Sciatic nerve (tissue), 2 donors: ENCODE data around the gene ALOX5AP. TPM values are rescaled to one million over a fixed set of nuclear protein-coding genes. Genes with fewer than 3 reads are reported as not detected.
A peak's percentile ranks its signal among the peaks of the same experiment; 100 is the strongest.
"Not testable (repeated sequence)": the region's sequence is repeated elsewhere in the genome, so short reads cannot be mapped to it uniquely, and the experiment has no call there.

ENCODE experiments used
- ATAC-seq: fragments of 200-7000 bp; cut with Tn5 transposase; one replicate; pipeline ENCODE4 v1.9.1; 2020; ENCODE audit warnings: mild to moderate bottlenecking, moderate library complexity
- DNase-seq: peaks from one replicate; pipeline ENCODE4 v3.0.0-alpha.2; 2020; ENCODE audit warnings: low spot score
- intact Hi-C: fragments of 100-400 bp; cut with DNase I; formaldehyde crosslinking; loops from one replicate; pipeline ENCODE4 v1.14.2; 2022
- total RNA-seq: library from RNA; stranded (reverse); fragmentation: NEBNext Ultra II Directional; extraction: Animal tissue kit (Norgen Biotek cat#: 25700); gene quantifications from one replicate; pipeline ENCODE4 v1.2.1, GENCODE V29; 2021
- donor health status: DM: no; HTN: no; CAD: no.
- donor health status: DM: no; HTN: no; CAD: no.

ALOX5AP gene
- total RNA-seq, 1 donor from 2014 or later, result 21.8 TPM

DNA sequence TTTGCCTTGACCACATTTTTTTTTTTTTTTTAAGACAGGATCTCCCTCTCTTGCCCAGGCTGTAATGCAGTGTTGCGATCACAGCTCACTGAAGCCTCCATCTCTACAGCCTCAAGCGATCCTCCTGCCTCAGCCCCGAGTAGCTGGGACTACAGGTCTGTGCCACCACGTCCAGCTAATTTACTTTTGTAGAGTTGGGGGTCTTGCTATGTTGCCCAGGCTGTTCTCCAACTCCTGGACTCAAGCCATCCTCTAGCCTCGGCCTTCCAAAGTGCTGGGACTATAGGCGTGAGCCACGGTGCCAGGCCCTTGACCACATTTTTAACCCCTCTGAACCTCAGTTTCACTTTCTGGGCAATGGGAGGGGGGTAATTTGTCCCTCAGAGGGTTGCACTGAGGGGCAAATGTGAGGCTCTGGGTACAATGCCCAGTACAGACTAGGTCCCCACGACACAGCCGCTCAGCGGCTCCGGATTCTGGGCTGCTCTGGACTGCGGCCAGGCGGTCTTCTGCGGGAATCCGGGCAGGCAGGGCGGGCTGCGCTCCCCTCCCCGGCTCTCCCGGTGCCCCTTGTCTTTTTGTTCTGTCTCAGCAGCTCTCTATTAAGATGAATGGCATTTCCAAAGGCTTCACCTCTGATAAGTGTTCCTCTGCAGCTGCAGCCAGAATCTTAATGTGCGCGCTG, 3.8 kb upstream of the ALOX5AP start:
- no peak for DNase-seq
- intact Hi-C loops, result no loop called here
- ATAC-seq, result no peak

DNA sequence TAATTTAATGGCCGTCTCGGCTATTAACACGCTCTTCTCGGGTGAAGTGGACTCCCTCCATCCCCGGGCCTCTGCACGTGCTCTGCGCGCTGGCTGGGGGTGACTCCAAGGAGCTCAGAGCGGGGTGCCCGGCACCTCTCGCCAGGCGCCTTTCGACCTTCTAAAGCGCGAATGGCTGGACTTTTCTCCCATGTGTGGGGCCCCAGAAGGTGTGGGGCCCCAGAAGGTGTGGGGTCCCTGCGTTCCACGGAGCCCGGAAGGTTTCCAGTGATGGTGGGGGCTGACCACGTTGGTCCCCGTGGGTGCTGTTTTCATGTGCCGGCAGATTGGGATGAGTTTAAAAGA, 3.3 kb upstream of the ALOX5AP start:
- intact Hi-C loops, result no loop called here
- DNase-seq (no peak), ATAC-seq (no peak)

DNA sequence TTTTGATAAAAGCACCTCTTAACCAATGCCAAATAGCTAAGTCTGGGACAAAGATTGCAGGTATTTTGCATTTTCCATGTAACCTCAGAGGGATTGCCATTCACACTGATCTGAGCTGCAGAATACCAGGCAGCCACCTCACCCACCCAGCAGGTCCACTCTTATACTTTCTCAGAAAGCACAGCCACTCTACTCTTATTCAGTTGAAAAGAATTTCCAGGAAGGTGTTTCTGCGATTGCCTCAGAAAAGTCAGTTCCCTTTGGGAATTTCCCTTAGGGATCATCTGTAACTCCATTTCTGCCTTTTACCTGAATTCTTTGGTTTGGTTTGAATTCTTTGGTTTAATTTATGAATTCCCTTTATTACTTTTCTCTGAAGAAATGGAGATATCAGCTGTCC, 904 bp upstream of the ALOX5AP start:
- no peak for DNase-seq
- no peak for ATAC-seq
- intact Hi-C loops, result no loop called here

- no peak for ATAC-seq
- intact Hi-C loops, result no loop called here
- no peak for DNase-seq
Observed at GRCh38 chr13:30735872-30736175, 481 bp downstream of the ALOX5AP start.

- ATAC-seq, result no peak
- no peak for DNase-seq
- intact Hi-C loops, result no loop called here
Observed at GRCh38 chr13:30736461-30737320, 1.3 kb downstream of the ALOX5AP start.

DNA sequence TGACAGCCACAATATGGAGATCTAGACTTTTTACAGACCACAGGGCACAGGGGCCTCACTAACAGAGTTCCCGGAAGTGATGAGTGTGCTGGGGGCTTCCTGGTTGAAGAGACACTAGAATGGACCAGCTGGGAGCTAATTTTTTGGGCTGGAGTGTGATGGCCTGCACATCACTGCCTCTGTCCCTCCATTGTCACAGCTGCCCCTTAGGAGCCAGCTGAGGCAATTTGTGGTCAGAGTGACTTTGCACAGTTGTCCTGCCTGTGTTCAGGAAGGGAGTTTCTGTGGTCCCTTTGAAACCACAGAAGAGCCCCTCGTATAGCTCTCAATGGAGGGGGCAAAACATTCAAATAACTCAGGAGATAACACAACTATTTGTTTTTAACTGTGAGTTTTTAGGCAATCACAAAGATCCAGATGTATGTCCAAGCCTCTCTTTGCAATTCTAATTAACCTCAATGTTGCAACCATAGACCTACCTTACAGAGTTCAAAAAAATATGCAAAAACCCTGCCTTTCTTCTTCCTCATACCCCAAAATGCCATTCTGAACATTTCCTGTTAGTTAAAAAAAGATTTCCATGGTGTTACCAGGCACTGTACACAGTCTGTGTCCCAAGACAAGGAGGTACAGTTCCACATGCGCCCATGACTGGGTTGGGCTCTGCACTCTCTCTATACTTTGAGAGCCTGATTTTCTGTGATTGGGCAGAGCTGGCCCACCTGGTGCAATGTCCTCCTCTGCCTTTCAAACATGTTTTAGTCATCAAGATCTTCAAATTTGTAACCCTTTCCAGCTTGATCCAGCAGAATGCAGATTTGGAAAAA, 2.4 kb downstream of the ALOX5AP start:
- no peak for DNase-seq
- intact Hi-C loops, result no loop called here
- ATAC-seq, result no peak

DNA sequence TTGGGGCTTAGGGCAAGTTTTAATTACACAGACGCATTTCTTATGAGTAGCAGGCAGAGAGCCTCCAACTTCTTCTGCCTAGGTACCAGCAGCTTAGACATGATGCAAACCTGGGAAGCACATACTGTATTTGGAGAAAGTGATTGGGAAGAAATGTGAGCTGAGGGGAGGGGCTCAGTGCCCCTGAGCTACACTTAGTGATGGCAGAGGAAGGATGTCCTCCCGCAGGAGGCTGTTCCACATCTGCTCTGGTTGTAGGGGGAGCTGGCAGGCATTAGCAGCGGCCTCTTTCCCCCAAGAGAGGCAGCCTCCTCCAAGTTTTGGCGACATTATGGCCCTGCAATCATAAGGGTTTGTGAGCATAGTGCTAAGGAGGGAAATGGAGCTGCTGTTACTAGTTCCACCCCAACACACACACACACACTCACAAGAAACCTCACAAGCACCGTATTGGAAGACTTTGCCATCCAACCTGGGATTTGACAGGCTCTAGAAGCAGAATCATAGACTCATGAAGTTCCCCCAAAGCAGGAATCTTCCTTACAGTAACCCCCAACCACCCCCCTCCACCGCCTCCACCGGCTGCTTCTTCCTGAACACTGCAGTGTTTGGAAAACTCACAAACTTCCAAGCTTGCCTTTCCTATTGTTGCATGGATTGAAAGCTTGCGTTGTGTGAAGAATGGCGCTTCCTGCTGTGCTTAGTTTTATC, 3.3 kb downstream of the ALOX5AP start:
- DNase-seq, result no peak
- no peak for ATAC-seq
- intact Hi-C loops, result no loop called here

DNA sequence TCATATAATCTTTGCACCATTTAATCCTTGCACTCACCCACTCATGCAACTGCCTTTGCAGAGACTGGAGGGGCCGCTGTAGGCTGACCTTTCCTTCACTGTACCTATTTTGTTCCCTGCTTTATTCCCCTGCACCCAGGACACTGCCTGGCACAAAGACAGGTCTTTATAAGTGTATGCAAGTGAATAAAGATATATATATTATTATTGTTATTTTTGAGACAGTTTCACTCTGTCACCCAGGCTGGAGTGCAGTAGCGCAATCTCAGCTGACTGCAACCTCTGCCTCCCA, 3.8 kb downstream of the ALOX5AP start:
- intact Hi-C loops, result no loop called here
- DNase-seq (no peak), ATAC-seq (no peak)

GRCh38 chr13:30739761-30740642, 4.7 kb downstream of the ALOX5AP start:
- intact Hi-C loops, result no loop called here
- no peak for ATAC-seq
- no peak for DNase-seq

- ATAC-seq, result peak; percentile 2
- intact Hi-C loops, result no loop called here
- no peak for DNase-seq
Observed at GRCh38 chr13:30742901-30743300, 7.6 kb downstream of the ALOX5AP start.

- intact Hi-C loops, result no loop called here
- DNase-seq, result no peak
- ATAC-seq, result peak; percentile 80
Observed at GRCh38 chr13:30743319-30744055, 8.1 kb downstream of the ALOX5AP start.

DNA sequence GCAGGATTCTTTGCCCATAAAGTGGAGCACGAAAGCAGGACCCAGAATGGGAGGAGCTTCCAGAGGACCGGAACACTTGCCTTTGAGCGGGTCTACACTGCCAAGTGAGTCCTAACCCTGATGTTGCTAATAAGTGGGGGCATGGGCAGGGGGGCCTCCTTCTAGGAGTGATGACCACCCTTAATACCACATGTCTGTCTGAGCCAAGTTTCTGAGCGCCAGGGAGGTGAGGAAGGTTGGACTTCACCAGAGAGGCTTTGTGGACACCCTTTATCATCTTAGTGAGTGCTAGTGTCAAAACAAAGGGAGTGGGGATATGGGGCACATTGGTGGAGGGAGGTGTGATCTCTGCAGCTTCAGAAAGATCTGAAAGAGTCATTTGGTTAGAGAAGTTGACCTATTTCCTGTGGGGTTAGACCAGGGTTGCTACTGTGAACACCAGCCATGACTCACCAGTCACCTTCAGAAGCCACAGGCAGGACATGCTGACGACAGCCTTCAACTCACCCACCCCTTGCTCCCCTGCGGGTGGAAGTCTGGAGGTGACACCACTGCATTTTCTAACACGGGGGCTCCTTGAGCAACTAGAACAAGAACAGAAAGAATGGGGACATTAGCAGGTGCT, 8.8 kb downstream of the ALOX5AP start:
- intact Hi-C loops, result no loop called here
- peak; percentile 14 for ATAC-seq
- no peak for DNase-seq

GRCh38 chr13:30744681-30745077, 9.3 kb downstream of the ALOX5AP start:
- ATAC-seq, result no peak
- intact Hi-C loops, result no loop called here

DNA sequence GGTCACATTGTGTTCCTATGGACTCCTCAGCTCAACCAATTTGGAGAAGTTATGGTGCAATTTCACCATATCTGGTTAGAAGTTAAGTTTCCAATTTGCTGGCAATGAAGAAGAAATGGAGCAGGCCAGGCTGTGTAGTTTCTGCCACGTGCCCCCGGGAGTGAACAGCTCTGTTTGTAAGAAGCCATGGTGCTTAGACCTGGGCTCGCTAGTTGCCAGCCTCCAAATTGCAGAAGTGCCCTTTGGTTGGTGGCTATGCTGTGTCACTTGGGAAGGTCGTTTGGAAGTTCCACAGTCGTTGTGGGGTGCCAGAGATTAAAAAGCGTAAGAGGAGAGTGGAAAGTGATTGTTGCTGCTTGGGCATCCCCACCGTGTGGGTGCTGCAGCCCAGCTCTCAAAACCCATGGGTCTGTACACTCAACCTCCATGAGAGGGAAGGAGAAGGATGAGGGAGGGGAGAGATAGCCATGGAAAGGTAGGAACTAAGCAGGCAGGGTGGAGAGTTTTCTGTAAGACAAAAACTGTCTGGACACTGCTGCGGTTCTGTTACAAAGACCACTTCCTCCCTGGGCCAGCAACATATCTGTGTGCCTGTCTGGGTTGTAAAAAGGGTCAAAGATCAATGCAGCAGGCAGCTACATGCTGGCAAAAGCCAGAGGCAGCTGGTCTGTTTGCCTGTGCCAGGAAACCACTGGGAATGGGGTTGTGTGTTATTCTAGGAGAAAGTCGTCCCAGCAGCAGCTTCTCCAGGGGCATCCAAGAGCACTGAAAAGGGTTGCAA, 10.8 kb downstream of the ALOX5AP start:
- DNase-seq, result no peak
- ATAC-seq, result no peak
- intact Hi-C loops, result no loop called here

More at GRCh38 chr13:30744681-30745077, 9.3 kb downstream of the ALOX5AP start:
- no peak for DNase-seq

GRCh38 chr13:30746791-30747190, 11.4 kb downstream of the ALOX5AP start:
- DNase-seq, result no peak
- no peak for ATAC-seq
- intact Hi-C loops, result no loop called here

DNA sequence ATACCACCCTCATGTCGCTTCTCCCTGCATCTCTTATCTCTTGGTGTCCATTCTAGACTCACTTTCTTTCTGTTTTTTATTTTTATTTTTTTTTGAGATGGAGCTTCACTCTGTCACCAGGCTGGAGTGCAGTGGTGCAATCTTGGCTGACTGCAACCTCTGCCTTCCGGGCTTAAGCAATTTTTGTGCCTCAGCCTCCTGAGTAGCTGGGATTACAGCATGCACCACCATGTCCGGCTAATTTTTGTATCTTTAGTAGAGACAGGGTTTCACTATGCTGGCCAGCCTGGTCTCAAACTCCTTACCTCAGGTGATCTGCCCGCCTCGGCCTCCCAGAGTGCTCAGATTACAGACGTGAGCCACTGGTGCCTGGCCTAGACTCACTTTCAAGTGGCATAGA, 12.5 kb downstream of the ALOX5AP start:
- ATAC-seq, DNase-seq, intact Hi-C loops: not testable (repeated sequence)

DNA sequence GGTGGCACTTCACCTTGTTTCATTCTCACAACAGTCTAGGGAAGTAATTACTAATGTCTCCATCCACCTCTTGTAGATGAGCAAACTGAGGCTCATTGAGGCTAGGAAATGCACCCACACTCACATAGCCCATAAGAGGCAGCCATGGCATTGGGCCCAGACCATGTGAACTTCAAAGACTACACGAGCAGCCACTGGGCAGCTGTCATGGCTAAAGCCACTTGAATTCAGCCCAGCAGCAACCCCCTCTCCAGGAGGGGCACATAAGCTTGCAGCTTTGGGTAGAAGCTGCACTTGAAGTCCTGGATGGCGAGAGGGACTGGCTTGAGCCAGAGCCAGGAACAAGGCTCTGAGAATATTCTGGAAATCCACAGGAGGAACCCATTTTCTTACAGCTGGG, 13.4 kb downstream of the ALOX5AP start:
- DNase-seq (no peak), ATAC-seq (no peak)
- intact Hi-C loops, result no loop called here
